Measurements from ENCODE around the gene GTSE1. TPM values are rescaled to one million over a fixed set of nuclear protein-coding genes. Genes with fewer than 3 reads are reported as not detected.
A peak's percentile ranks its signal among the peaks of the same experiment; 100 is the strongest.

GTSE1 gene
- total and polyA plus RNA-seq, 2 of the 13 experiments (the other 11 are each of a cell fraction or from before 2014, with no cell fraction given), result 10.7 to 13.5 TPM

GRCh38 chr22:46335201-46336118, 38.8 kb downstream of the GTSE1 start, which contains the start of gene TRMU (continued):
- TF ChIP-seq PREB (CRISPR knock-in tag; IDR thresholded peaks at IDR 0.05), result peak; percentile 81
- peak; percentile 69 for TF ChIP-seq ZNF768 (CRISPR knock-in tag; IDR thresholded peaks at IDR 0.05)
- TF ChIP-seq ZBTB37 (CRISPR knock-in tag; IDR thresholded peaks at IDR 0.05), result no peak
- TF ChIP-seq, protein P1, sequence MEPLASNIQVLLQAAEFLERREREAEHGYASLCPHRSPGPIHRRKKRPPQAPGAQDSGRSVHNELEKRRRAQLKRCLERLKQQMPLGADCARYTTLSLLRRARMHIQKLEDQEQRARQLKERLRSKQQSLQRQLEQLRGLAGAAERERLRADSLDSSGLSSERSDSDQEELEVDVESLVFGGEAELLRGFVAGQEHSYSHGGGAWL (CRISPR knock-in tag; IDR thresholded peaks at IDR 0.05), result peak; percentile 86
- TF ChIP-seq AGO2 (optimal IDR thresholded peaks at IDR 0.05; ENCODE audit: low read depth, low read length), result peak; percentile 61
- peak; percentile 77 for TF ChIP-seq ISL2 (CRISPR knock-in tag; IDR thresholded peaks at IDR 0.05)
- no peak for TF ChIP-seq ZNF207 (IDR thresholded peaks at IDR 0.05; ENCODE audit: borderline replicate concordance)
- no peak for TF ChIP-seq ATF3 (CRISPR knock-in tag; IDR thresholded peaks at IDR 0.05)
- TF ChIP-seq ZMYM4 (CRISPR knock-in tag; IDR thresholded peaks at IDR 0.05), result peak; percentile 47; the same call in 1 of the 2 replicates
- no peak for TF ChIP-seq NCOR1 (IDR thresholded peaks at IDR 0.05; ENCODE audit: borderline replicate concordance, low read length)
- TF ChIP-seq, protein P2, sequence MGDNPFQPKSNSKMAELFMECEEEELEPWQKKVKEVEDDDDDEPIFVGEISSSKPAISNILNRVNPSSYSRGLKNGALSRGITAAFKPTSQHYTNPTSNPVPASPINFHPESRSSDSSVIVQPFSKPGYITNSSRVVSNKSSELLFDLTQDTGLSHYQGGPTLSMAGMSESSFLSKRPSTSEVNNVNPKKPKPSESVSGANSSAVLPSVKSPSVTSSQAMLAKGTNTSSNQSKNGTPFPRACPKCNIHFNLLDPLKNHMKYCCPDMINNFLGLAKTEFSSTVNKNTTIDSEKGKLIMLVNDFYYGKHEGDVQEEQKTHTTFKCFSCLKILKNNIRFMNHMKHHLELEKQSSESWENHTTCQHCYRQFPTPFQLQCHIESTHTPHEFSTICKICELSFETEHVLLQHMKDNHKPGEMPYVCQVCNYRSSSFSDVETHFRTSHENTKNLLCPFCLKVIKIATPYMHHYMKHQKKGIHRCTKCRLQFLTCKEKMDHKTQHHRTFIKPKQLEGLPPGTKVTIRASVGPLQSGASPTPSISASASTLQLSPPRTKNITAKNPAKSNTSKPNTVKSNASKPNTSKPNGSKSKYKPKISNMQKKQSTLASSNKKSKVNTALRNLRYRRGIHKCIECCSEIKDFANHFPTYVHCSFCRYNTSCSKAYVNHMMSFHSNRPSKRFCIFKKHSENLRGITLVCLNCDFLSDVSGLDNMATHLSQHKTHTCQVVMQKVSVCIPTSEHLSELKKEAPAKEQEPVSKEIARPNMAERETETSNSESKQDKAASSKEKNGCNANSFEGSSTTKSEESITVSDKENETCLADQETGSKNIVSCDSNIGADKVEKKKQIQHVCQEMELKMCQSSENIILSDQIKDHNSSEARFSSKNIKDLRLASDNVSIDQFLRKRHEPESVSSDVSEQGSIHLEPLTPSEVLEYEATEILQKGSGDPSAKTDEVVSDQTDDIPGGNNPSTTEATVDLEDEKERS (CRISPR knock-in tag; IDR thresholded peaks at IDR 0.05), result no peak
- no peak for TF ChIP-seq ZNF598 (CRISPR knock-in tag; IDR thresholded peaks at IDR 0.05; ENCODE audit: borderline replicate concordance)
- no peak for TF ChIP-seq EZH2 (conservative IDR thresholded peaks at IDR 0.05; ENCODE audit: low read depth, low read length)
- no peak for TF ChIP-seq ZMYM3 (CRISPR knock-in tag; IDR thresholded peaks at IDR 0.05)
- no peak for TF ChIP-seq SMAD9 (CRISPR knock-in tag; IDR thresholded peaks at IDR 0.05)
- TF ChIP-seq SIN3B (IDR thresholded peaks at IDR 0.05; ENCODE audit: low read length), result peak; percentile 77; the same call in 1 of the 2 replicates
- no peak for TF ChIP-seq TRIM22 (IDR thresholded peaks at IDR 0.05)
- TF ChIP-seq, protein P3, sequence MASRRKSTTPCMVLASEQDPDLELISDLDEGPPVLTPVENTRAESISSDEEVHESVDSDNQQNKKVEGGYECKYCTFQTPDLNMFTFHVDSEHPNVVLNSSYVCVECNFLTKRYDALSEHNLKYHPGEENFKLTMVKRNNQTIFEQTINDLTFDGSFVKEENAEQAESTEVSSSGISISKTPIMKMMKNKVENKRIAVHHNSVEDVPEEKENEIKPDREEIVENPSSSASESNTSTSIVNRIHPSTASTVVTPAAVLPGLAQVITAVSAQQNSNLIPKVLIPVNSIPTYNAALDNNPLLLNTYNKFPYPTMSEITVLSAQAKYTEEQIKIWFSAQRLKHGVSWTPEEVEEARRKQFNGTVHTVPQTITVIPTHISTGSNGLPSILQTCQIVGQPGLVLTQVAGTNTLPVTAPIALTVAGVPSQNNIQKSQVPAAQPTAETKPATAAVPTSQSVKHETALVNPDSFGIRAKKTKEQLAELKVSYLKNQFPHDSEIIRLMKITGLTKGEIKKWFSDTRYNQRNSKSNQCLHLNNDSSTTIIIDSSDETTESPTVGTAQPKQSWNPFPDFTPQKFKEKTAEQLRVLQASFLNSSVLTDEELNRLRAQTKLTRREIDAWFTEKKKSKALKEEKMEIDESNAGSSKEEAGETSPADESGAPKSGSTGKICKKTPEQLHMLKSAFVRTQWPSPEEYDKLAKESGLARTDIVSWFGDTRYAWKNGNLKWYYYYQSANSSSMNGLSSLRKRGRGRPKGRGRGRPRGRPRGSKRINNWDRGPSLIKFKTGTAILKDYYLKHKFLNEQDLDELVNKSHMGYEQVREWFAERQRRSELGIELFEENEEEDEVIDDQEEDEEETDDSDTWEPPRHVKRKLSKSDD (CRISPR knock-in tag; IDR thresholded peaks at IDR 0.05; ENCODE audit: low read depth), result peak; percentile 78

All from HepG2 (cell line).